A673 (cell line): ENCODE measurements around the gene MCTS1. TPM values are rescaled to one million over a fixed set of nuclear protein-coding genes. Genes with fewer than 3 reads are reported as not detected.
"Not testable (repeated sequence)": the region's sequence is repeated elsewhere in the genome, so short reads cannot be mapped to it uniquely, and the experiment has no call there.

ENCODE experiments used
- BruUV-seq: library from RNA; stranded (reverse); fragments of 400-500 nt; replicated peaks from 2 replicates; lab custom pipeline; 2021; lab: Mats Ljungman, UMichigan
- CTCF ChIA-PET: fragments of 300-600 bp; sonication (Branson Sonifier 250); formaldehyde crosslinking; loops from one replicate; lab custom pipeline; 2022; ENCODE audit warnings: antibody characterized with exemption; lab: Charles Lee
- POLR2A ChIA-PET: fragments of 300-600 bp; sonication (Branson Sonifier 250); formaldehyde crosslinking; loops from one replicate; lab custom pipeline; 2022; ENCODE audit warnings: antibody characterized with exemption; ENCODE audit not compliant: low non-redundant PET; lab: Charles Lee
- DNase-seq: peaks from one replicate; pipeline ENCODE4 v3.0.0-alpha.2; 2015; ENCODE audit warnings: low spot score
- H3K27ac ChIP-seq: fragments of 200-600 bp; sonication (generic); 2 replicates; pipeline ENCODE4 v1.5.1; 2016; ENCODE audit warnings: mixed run types, low read depth, mild to moderate bottlenecking, mixed read lengths, antibody characterized with exemption, low read length; ENCODE audit not compliant: poor library complexity, severe bottlenecking
- H3K27me3 ChIP-seq: fragments of 200-600 bp; sonication (generic); replicated peaks from 2 replicates; pipeline ENCODE4 v1.6.1; 2017; ENCODE audit warnings: mixed run types, low read depth, mild to moderate bottlenecking, mixed read lengths, antibody characterized with exemption, low read length; ENCODE audit not compliant: insufficient read depth, poor library complexity
- H3K36me3 ChIP-seq: fragments of 200-600 bp; sonication (generic); 2 replicates; pipeline ENCODE4 v1.6.1; 2016; ENCODE audit warnings: mixed run types, mild to moderate bottlenecking, mixed read lengths, antibody characterized with exemption, low read length; ENCODE audit not compliant: insufficient read depth, poor library complexity, severe bottlenecking
- H3K4me1 ChIP-seq: fragments of 200-600 bp; sonication (generic); 2 replicates; pipeline ENCODE4 v1.6.1; 2017; ENCODE audit warnings: mixed run types, mild to moderate bottlenecking, mixed read lengths, antibody characterized with exemption, low read length; ENCODE audit not compliant: insufficient read depth, poor library complexity, severe bottlenecking
- H3K4me3 ChIP-seq: fragments of 200-600 bp; sonication (generic); 2 replicates; pipeline ENCODE4 v1.5.1; 2016; ENCODE audit warnings: low read depth, mixed run types, mild to moderate bottlenecking, mixed read lengths, low read length; ENCODE audit not compliant: poor library complexity, severe bottlenecking
- H3K9me3 ChIP-seq: fragments of 200-600 bp; sonication (generic); 2 replicates; pipeline ENCODE4 v1.6.1; 2016; ENCODE audit warnings: mixed run types, low read depth, mild to moderate bottlenecking, mixed read lengths, antibody characterized with exemption, low read length; ENCODE audit not compliant: poor library complexity, severe bottlenecking
- CTCF ChIP-seq: fragments of 300-800, 200-600 bp; sonication (generic); conservative IDR thresholded peaks from 2 replicates; pipeline ENCODE4 v1.5.1; 2017; ENCODE audit warnings: low read depth, mild to moderate bottlenecking, antibody characterized with exemption, low read length, moderate library complexity, mixed read lengths
- EZH2 ChIP-seq: fragments of 200-600 bp; sonication (generic); IDR thresholded peaks from 2 replicates; pipeline ENCODE4 v1.6.1; 2017; ENCODE audit warnings: borderline replicate concordance, low read depth, mild to moderate bottlenecking, mixed read lengths, antibody characterized with exemption, low read length; ENCODE audit not compliant: poor library complexity, severe bottlenecking
- intact Hi-C: fragments of 100-400 bp; cut with micrococcal nuclease; formaldehyde crosslinking; loops from one replicate; pipeline ENCODE4 v1.10.0; 2022; ENCODE audit not compliant: unreplicated experiment
- total RNA-seq: library from RNA; stranded (reverse); gene quantifications from 2 replicates; pipeline ENCODE4 v1.2.3, GENCODE V29; 2021

The MCTS1 gene
- total RNA-seq, 1 experiment from 2014 or later: 62.3 TPM

GRCh38 chrX:120570011-120570600 is 33.8 kb upstream of the MCTS1 start:
- H3K36me3 ChIP-seq: no peaks in the 10 kb centered on the region
- H3K4me1 ChIP-seq: no peaks in the 10 kb centered on the region
- no peak overlapping the region for H3K4me3 ChIP-seq
- intact Hi-C loops: no loop called here
- no peak overlapping the region for H3K27ac ChIP-seq
- H3K9me3 ChIP-seq: no peaks in the 10 kb centered on the region
- no peak for DNase-seq
- no TSS peak for BruUV-seq
- H3K27me3 ChIP-seq: no peaks in the 10 kb centered on the region
- TF ChIP-seq CTCF: no peak
- TF ChIP-seq EZH2: no peak
- ChIA-PET CTCF (no interaction called here), POLR2A (no interaction called here)

GRCh38 chrX:120573806-120574205 is 30.1 kb upstream of the MCTS1 start:
- BruUV-seq, H3K4me3 ChIP-seq, H3K4me1 ChIP-seq, H3K36me3 ChIP-seq, DNase-seq, H3K27me3 ChIP-seq, intact Hi-C loops, H3K27ac ChIP-seq, H3K9me3 ChIP-seq: not testable (repeated sequence)
- ChIA-PET POLR2A (interaction anchor here (0.8 kb wide), 1 partner anchor 12 kb away, joined by 3 read pairs; no protein-coding TSS in a partner anchor), CTCF (interaction anchor here (0.7 kb wide), 1 partner anchor 45 kb away, joined by 10 read pairs; no protein-coding TSS in a partner anchor)

- Histone ChIP-seq H3K9me3 (no peaks in the 10 kb centered on the region), H3K27ac (no peak overlapping the region), H3K27me3 (no peaks in the 10 kb centered on the region), H3K36me3 (no peaks in the 10 kb centered on the region), H3K4me1 (no peaks in the 10 kb centered on the region), H3K4me3 (no peak overlapping the region)
- CTCF ChIA-PET: no interaction called here
- BruUV-seq: no TSS peak
- intact Hi-C loops: no loop called here
- POLR2A ChIA-PET: no interaction called here
- no peak for DNase-seq
- no peak for TF ChIP-seq CTCF
- TF ChIP-seq EZH2: no peak
Measured at GRCh38 chrX:120575379-120576114, 28.4 kb upstream of the MCTS1 start.

GRCh38 chrX:120585702-120586101 is 18.2 kb upstream of the MCTS1 start:
- intact Hi-C loops: no loop called here
- no peak overlapping the region for H3K27ac ChIP-seq
- TF ChIP-seq CTCF: no peak
- TF ChIP-seq EZH2: no peak
- ChIA-PET POLR2A (no interaction called here), CTCF (no interaction called here)
- no peak for DNase-seq
- no peaks in the 10 kb centered on the region for H3K27me3 ChIP-seq
- no peak overlapping the region for H3K4me3 ChIP-seq
- BruUV-seq: no TSS peak
- no peaks in the 10 kb centered on the region for H3K36me3 ChIP-seq
- H3K4me1 ChIP-seq: no peaks in the 10 kb centered on the region
- H3K9me3 ChIP-seq: no peaks in the 10 kb centered on the region
